NCI-H128 (cell line): Measurements from ENCODE around the gene COL23A1.
"Not testable (repeated sequence)": the region's sequence is repeated elsewhere in the genome, so short reads cannot be mapped to it uniquely, and the experiment has no call there.

ENCODE experiments used
- DNase-seq: peaks from one replicate; lab custom pipeline; 2025; ENCODE audit not compliant: unreplicated experiment; lab: John Stamatoyannopoulos, UW

Gene COL23A1

GRCh38 chr5:178385496-178385890 lies 204.7 kb downstream of the COL23A1 start:
- no peak for DNase-seq

GRCh38 chr5:178384816-178385495 lies 205.2 kb downstream of the COL23A1 start:
- no peak for DNase-seq

GRCh38 chr5:178383919-178384815 lies 206.0 kb downstream of the COL23A1 start:
- DNase-seq = no peak

GRCh38 chr5:178383301-178383918 lies 206.8 kb downstream of the COL23A1 start:
- no peak for DNase-seq

- peak; percentile 16 for DNase-seq
Measured at GRCh38 chr5:178382754-178383164, 207.4 kb downstream of the COL23A1 start.

GRCh38 chr5:178381921-178382695 lies 208.1 kb downstream of the COL23A1 start:
- no peak for DNase-seq

- no peak for DNase-seq
Measured at GRCh38 chr5:178381206-178381605, 209.0 kb downstream of the COL23A1 start.

GRCh38 chr5:178380541-178381074 lies 209.6 kb downstream of the COL23A1 start:
- DNase-seq = no peak

- no peak for DNase-seq
Measured at GRCh38 chr5:178380086-178380485, 210.1 kb downstream of the COL23A1 start.

GRCh38 chr5:178378527-178379484 lies 211.4 kb downstream of the COL23A1 start:
- no peak for DNase-seq

- no peak for DNase-seq
Measured at GRCh38 chr5:178377583-178378270, 212.5 kb downstream of the COL23A1 start.

- DNase-seq = no peak
Measured at GRCh38 chr5:178376921-178377582, 213.1 kb downstream of the COL23A1 start.

- no peak for DNase-seq
Measured at GRCh38 chr5:178375348-178375747, 214.8 kb downstream of the COL23A1 start.

- DNase-seq = no peak
Measured at GRCh38 chr5:178373711-178374110, 216.5 kb downstream of the COL23A1 start.

- no peak for DNase-seq
Measured at GRCh38 chr5:178372142-178372571, 218.0 kb downstream of the COL23A1 start.

GRCh38 chr5:178371362-178372111 lies 218.7 kb downstream of the COL23A1 start:
- DNase-seq = no peak

- DNase-seq = no peak
Measured at GRCh38 chr5:178370102-178370501, 220.1 kb downstream of the COL23A1 start.

- not testable (repeated sequence) for DNase-seq
Measured at GRCh38 chr5:178369469-178369868, 220.7 kb downstream of the COL23A1 start.
